AG04449 (cell line): ENCODE results near the gene SGF29.

Experiments
- CTCF ChIA-PET: fragments of 350-600 bp; formaldehyde crosslinking; extraction: SDS; loops from one replicate; lab custom pipeline; 2021; ENCODE audit warnings: antibody characterized with exemption; lab: Yijun Ruan, JAX
- POLR2A ChIA-PET: fragments of 400-600, 350-600 bp; formaldehyde crosslinking; extraction: SDS; loops from one replicate; lab custom pipeline; 2020; ENCODE audit warnings: antibody characterized with exemption, inconsistent platforms; lab: Yijun Ruan, JAX
- DNase-seq: peaks from one replicate; pipeline ENCODE4 v3.0.0-alpha.2; 2010; ENCODE audit warnings: low read depth, low spot score
- H3K4me3 ChIP-seq: 2 replicates; pipeline ENCODE4 v1.5.1; 2011; ENCODE audit warnings: low read depth, mild to moderate bottlenecking, control low read depth, low read length
- TF ChIP-seq, protein P1 (sequence below): IDR thresholded peaks from one replicate; pipeline ENCODE4 v1.5.1; 2011; ENCODE audit warnings: mild to moderate bottlenecking, moderate library complexity, low read length, control low read depth, inconsistent platforms; ENCODE audit not compliant: insufficient read depth; ENCODE audit errors: missing control alignments

SGF29 gene

DNA sequence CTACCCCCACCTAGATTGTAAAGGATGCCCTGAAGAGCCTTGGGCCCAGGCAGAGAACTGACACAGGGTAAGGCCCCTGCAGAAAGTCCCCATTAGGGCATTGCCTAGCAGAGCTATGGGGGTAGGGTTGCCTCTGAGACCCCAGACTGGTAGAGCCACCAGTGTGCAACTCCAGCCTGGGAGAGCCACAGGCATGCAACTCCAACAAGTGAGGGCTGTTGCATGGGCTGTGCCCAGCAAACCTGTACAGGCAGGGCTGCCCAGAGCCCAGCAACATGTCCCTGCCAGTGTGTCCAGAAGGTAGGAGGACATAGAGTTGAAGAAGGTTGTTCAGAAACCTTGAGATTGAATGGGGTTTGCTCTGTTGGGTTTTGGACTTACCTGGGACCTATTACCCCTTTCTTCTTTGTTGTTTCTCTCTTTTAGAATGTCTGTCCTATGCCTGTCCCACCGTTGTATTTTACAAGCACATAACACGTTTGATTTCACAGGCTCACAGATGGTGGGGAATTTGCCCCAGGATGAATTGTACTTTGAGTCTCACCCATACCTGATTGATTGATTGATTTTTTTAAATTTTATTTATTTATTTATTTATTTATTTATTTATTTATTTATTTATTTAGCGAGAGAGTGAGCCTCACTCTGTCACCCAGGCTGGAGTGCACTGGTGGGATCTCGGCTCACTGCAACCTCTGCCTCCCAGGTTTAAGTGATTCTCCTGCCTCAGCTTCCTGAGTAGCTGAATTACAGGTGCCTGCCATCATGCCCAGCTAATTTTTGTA lies 16.4 kb downstream of the SGF29 start:
- DNase-seq = no peak
- no peak overlapping the region for H3K4me3 ChIP-seq
- CTCF ChIA-PET = no interaction called here
- TF ChIP-seq, protein P1, sequence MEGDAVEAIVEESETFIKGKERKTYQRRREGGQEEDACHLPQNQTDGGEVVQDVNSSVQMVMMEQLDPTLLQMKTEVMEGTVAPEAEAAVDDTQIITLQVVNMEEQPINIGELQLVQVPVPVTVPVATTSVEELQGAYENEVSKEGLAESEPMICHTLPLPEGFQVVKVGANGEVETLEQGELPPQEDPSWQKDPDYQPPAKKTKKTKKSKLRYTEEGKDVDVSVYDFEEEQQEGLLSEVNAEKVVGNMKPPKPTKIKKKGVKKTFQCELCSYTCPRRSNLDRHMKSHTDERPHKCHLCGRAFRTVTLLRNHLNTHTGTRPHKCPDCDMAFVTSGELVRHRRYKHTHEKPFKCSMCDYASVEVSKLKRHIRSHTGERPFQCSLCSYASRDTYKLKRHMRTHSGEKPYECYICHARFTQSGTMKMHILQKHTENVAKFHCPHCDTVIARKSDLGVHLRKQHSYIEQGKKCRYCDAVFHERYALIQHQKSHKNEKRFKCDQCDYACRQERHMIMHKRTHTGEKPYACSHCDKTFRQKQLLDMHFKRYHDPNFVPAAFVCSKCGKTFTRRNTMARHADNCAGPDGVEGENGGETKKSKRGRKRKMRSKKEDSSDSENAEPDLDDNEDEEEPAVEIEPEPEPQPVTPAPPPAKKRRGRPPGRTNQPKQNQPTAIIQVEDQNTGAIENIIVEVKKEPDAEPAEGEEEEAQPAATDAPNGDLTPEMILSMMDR = no peak
- POLR2A ChIA-PET = no interaction called here

- ChIA-PET CTCF (interaction anchor here (0.9 to 1.7 kb wide), 2 partner anchors 18 to 19 kb away, joined by 4 read pairs; partner anchors contain the start of gene SGF29), POLR2A (interaction anchor here (0.6 kb wide), 1 partner anchor 21 kb away, joined by 3 read pairs; no protein-coding TSS in a partner anchor)
- TF ChIP-seq, protein P1 = no peak
- no peak for DNase-seq
- no peak overlapping the region for H3K4me3 ChIP-seq
Observed at GRCh38 chr16:28572696-28573510, 19.2 kb downstream of the SGF29 start.

DNA sequence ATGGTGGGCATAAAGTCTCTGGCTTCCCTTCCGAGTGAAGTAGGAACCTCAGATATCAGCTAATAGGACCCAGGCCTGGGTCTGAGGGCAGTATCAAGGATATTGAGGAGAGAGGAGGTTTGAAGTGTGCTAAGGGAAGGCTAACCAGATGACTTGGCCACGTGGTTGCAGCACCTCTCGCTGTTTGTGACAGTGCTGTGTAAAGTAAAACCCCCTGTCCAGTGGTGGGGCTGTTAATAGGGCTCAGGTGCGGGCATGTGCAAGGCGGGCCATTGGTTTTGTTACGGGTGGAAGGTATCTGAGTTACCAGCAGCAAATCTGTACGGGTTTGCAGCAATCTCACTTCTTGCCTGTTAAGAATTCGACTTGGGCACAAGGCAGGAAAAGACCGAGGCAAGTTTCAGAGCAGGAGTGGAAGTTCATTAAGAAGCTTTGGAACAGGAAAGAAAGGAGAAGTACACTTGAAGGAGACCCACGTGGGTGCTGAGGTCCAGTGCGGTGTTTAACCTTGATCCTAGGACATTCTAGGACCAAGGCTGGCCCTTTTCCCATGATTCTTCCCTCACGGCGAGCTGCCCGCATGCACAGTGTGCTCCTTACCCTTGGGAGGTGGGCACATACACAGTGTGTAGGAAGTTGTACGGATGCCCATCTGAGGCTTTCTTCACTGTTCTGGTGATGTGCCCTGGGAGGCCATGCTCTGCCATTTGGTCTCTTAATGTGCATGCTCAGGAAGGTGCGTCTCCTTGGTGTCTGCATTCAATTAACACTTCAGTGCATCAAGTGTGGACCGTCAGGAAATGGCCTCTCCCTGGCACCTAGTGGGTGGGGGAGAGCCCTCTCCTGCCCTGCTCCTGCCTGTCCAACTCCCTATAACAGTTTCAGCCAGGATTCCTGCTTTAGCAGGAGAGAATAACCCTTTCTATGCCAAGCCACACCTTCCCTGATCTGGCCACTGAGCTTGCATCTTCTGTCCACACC lies 20.3 kb downstream of the SGF29 start:
- DNase-seq = no peak
- CTCF ChIA-PET = interaction anchor here (0.7 to 1.7 kb wide), 3 partner anchors 18 to 20 kb away, joined by 3 to 4 read pairs (median 4); partner anchors contain the start of gene SGF29

DNA sequence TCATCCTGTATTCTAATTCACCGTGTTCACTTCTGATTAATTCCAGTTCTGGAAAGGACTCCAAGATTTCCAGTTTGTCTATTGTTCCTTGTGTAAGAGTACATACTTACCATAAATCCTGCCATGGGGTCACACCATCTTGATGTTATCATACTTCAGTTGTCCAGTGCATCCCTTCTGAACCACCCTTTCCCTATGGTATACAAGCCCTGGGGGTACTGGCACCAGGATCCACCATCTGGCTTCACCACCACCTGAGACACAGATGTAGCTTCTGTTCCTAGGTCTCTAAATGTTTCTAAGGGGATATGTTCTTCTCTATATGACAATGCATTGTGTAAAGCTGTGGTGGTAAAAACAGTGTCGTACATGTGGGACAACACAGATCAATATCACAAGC lies 21.2 kb downstream of the SGF29 start:
- ChIA-PET POLR2A (no interaction called here), CTCF (no interaction called here)
- H3K4me3 ChIP-seq = no peak overlapping the region
- no peak for DNase-seq
- TF ChIP-seq, protein P1 = no peak

More for the DNA sequence above, 20.3 kb downstream of the SGF29 start:
- POLR2A ChIA-PET = no interaction called here
- TF ChIP-seq, protein P1 = no peak
- H3K4me3 ChIP-seq = no peak overlapping the region

DNA sequence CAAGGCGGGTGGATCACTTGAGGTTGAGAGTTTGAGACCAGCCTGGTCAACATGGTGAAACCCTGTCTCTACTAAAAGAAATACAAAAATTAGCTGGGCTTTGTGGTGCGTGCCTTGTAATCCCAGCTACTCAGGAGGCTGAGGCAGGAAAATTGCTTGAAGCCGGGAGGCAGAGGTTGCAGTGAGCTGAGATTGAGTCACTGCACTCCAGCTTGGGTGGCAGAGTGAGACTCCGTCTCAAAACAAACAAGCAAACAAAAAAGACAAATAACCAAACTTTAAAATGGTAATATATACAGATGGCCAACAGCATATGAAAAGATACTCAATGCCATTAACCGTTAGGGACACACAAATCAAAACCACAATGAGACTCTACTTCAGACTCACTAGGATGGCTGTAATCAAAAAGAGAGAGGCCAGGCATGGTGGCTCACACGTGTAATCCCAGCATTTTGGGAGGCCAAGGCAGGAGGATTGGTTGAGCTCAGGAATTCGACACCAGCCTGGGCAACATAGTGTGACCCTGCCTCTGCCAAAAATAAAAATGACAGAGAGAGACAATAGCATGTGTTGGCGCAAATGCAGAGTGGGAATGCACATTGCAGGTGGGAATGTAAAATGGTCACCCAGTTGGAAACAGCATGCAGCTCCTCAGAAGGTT lies 21.9 kb downstream of the SGF29 start:
- ChIA-PET CTCF (no interaction called here), POLR2A (no interaction called here)
- DNase-seq = no peak
- TF ChIP-seq, protein P1 = no peak
- H3K4me3 ChIP-seq = no peak overlapping the region
